ENCODE results near the gene RPIA.
"Not testable (repeated sequence)": the region's sequence is repeated elsewhere in the genome, so short reads cannot be mapped to it uniquely, and the experiment has no call there.

GRCh38 chr2:88773233-88774028, 82.0 kb downstream of the RPIA start:
- not testable (repeated sequence) for TF ChIP-seq EZH2, CTCF (IDR thresholded peaks at IDR 0.05)
